ENCODE results near the gene SERPINH1.

GRCh38 chr11:75600356-75600755 is 38.3 kb downstream of the SERPINH1 start:
- TF ChIP-seq, protein P1, sequence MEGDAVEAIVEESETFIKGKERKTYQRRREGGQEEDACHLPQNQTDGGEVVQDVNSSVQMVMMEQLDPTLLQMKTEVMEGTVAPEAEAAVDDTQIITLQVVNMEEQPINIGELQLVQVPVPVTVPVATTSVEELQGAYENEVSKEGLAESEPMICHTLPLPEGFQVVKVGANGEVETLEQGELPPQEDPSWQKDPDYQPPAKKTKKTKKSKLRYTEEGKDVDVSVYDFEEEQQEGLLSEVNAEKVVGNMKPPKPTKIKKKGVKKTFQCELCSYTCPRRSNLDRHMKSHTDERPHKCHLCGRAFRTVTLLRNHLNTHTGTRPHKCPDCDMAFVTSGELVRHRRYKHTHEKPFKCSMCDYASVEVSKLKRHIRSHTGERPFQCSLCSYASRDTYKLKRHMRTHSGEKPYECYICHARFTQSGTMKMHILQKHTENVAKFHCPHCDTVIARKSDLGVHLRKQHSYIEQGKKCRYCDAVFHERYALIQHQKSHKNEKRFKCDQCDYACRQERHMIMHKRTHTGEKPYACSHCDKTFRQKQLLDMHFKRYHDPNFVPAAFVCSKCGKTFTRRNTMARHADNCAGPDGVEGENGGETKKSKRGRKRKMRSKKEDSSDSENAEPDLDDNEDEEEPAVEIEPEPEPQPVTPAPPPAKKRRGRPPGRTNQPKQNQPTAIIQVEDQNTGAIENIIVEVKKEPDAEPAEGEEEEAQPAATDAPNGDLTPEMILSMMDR (IDR thresholded peaks at IDR 0.05) = no peak
- TF ChIP-seq POLR2A (IDR thresholded peaks at IDR 0.05) = no peak
